Ureter (tissue), 1 donor: ENCODE measurements around the gene CYB561. TPM values are rescaled to one million over a fixed set of nuclear protein-coding genes. Genes with fewer than 3 reads are reported as not detected.
A peak's percentile ranks its signal among the peaks of the same experiment; 100 is the strongest.

Source experiments
- DNase-seq: peaks from one replicate; pipeline ENCODE4 v3.0.0-alpha.2; 2020; ENCODE audit warnings: low spot score
- total RNA-seq: library from RNA; stranded (reverse); gene quantifications from one replicate; pipeline ENCODE4 v1.2.4, GENCODE V29; 2023
- donor health status: DM: yes; HTN: yes; CAD: no.

CYB561 gene
- total RNA-seq, 1 donor from 2014 or later: 70.8 TPM

GRCh38 chr17:63451150-63451549, 5.0 kb upstream of the CYB561 start:
- no peak for DNase-seq

GRCh38 chr17:63450551-63450950, 4.4 kb upstream of the CYB561 start:
- DNase-seq: no peak

GRCh38 chr17:63448655-63449054, 2.5 kb upstream of the CYB561 start:
- no peak for DNase-seq

GRCh38 chr17:63447471-63448009, 1.4 kb upstream of the CYB561 start:
- no peak for DNase-seq

- peak; percentile 85 for DNase-seq
Observed at GRCh38 chr17:63446753-63447470, 806 bp upstream of the CYB561 start.

- DNase-seq: no peak
Observed at GRCh38 chr17:63445571-63445953, 544 bp downstream of the CYB561 start.

- DNase-seq: no peak
Observed at GRCh38 chr17:63445065-63445464, 1.0 kb downstream of the CYB561 start.

- no peak for DNase-seq
Observed at GRCh38 chr17:63444457-63444856, 1.6 kb downstream of the CYB561 start.

GRCh38 chr17:63443053-63443452, 3.1 kb downstream of the CYB561 start:
- DNase-seq: no peak

- no peak for DNase-seq
Observed at GRCh38 chr17:63442549-63443035, 3.5 kb downstream of the CYB561 start.

GRCh38 chr17:63442074-63442473, 4.0 kb downstream of the CYB561 start:
- no peak for DNase-seq

- no peak for DNase-seq
Observed at GRCh38 chr17:63441654-63442053, 4.5 kb downstream of the CYB561 start.

GRCh38 chr17:63440770-63441335, 5.3 kb downstream of the CYB561 start:
- DNase-seq: no peak

- no peak for DNase-seq
Observed at GRCh38 chr17:63440127-63440769, 5.9 kb downstream of the CYB561 start.

- no peak for DNase-seq
Observed at GRCh38 chr17:63439687-63440086, 6.4 kb downstream of the CYB561 start.

- no peak for DNase-seq
Observed at GRCh38 chr17:63438092-63439051, 7.7 kb downstream of the CYB561 start.

GRCh38 chr17:63437287-63438091, 8.6 kb downstream of the CYB561 start:
- no peak for DNase-seq

GRCh38 chr17:63436523-63437110, 9.5 kb downstream of the CYB561 start:
- no peak for DNase-seq

GRCh38 chr17:63435681-63436522, 10.2 kb downstream of the CYB561 start:
- DNase-seq: no peak
